Hepatocyte (in vitro differentiated cells): ENCODE results near the gene LEMD2. TPM values are rescaled to one million over a fixed set of nuclear protein-coding genes. Genes with fewer than 3 reads are reported as not detected.

Source experiments
- DNase-seq: peaks from one replicate; pipeline ENCODE4 v3.0.0-alpha.2; 2016; ENCODE audit warnings: low spot score
- H2AFZ ChIP-seq: fragments of 200-600 bp; sonication (generic); 2 replicates; pipeline ENCODE4 v1.6.0; 2016; ENCODE audit warnings: antibody characterized with exemption, mild to moderate bottlenecking
- H3K27ac ChIP-seq: fragments of 200-600 bp; sonication (generic); 2 replicates; pipeline ENCODE4 v1.5.1; 2016; ENCODE audit warnings: mild to moderate bottlenecking
- H3K27me3 ChIP-seq: fragments of 200-600 bp; sonication (generic); 2 replicates; pipeline ENCODE4 v1.6.1; 2016
- H3K36me3 ChIP-seq: fragments of 200-600 bp; sonication (generic); replicated peaks from 2 replicates; pipeline ENCODE4 v1.5.1; 2016; ENCODE audit warnings: low read depth; ENCODE audit not compliant: insufficient read depth
- H3K4me1 ChIP-seq: fragments of 200-600 bp; sonication (generic); 2 replicates; pipeline ENCODE4 v1.5.1; 2016; ENCODE audit warnings: mild to moderate bottlenecking, moderate library complexity; ENCODE audit not compliant: insufficient read depth
- H3K4me2 ChIP-seq: fragments of 200-600 bp; sonication (generic); 2 replicates; pipeline ENCODE4 v1.6.0; 2016
- H3K4me3 ChIP-seq: fragments of 200-600 bp; sonication (generic); 2 replicates; pipeline ENCODE4 v1.5.1; 2016; ENCODE audit warnings: mild to moderate bottlenecking
- H3K79me2 ChIP-seq: fragments of 200-600 bp; sonication (generic); 2 replicates; pipeline ENCODE4 v1.6.0; 2017; ENCODE audit warnings: mild to moderate bottlenecking
- H3K9me2 ChIP-seq: fragments of 200-600 bp; sonication (generic); replicated peaks from 2 replicates; pipeline ENCODE4 v1.6.0; 2017; ENCODE audit warnings: mild to moderate bottlenecking; ENCODE audit not compliant: insufficient read depth
- H3K9me3 ChIP-seq: fragments of 200-600 bp; sonication (generic); 2 replicates; pipeline ENCODE4 v1.5.1; 2016; ENCODE audit warnings: low read depth, mild to moderate bottlenecking
- H4K20me1 ChIP-seq: fragments of 200-600 bp; sonication (generic); 2 replicates; pipeline ENCODE4 v1.6.0; 2016; ENCODE audit warnings: mild to moderate bottlenecking; ENCODE audit not compliant: insufficient read depth, poor library complexity, severe bottlenecking
- CTCF ChIP-seq: fragments of 200-600 bp; sonication (generic); IDR thresholded peaks from 2 replicates; pipeline ENCODE4 v1.5.1; 2016; ENCODE audit warnings: antibody characterized with exemption, mild to moderate bottlenecking; ENCODE audit not compliant: poor library complexity
- EZH2 ChIP-seq: fragments of 200-600 bp; sonication (generic); IDR thresholded peaks from 2 replicates; pipeline ENCODE4 v1.6.1; 2016; ENCODE audit warnings: antibody characterized with exemption, mild to moderate bottlenecking, borderline replicate concordance
- EZH2phosphoT487 ChIP-seq: fragments of 200-600 bp; sonication (generic); IDR thresholded peaks from one replicate; pipeline ENCODE4 v1.6.1; 2018; ENCODE audit warnings: antibody characterized with exemption, mild to moderate bottlenecking, low read depth, moderate library complexity; ENCODE audit not compliant: unreplicated experiment, severe bottlenecking
- WGBS: methylation state at CpG from one replicate; pipeline ENCODE4 v1.1.6; 2016; ENCODE audit warnings: low lambda C conversion rate; ENCODE audit errors: missing lambda C conversion rate; 5-methylcytosine and 5-hydroxymethylcytosine counted together
- polyA plus RNA-seq: library from polyadenylated mRNA; unstranded; fragments of >200 nt; fragmentation: Nextera tagmentation; extraction: Ambion mirVana; gene quantifications from 2 replicates; pipeline ENCODE4 v1.2.1, GENCODE V29; 2016
- total RNA-seq: library from RNA; depleted of rRNA; stranded (reverse); fragments of >200 nt; gene quantifications from 2 replicates; pipeline ENCODE4 v1.2.3, GENCODE V29; 2014

Gene LEMD2
- total and polyA plus RNA-seq, 2 experiments from 2014 or later = 38.1 to 66.3 TPM

- peak; percentile 82 for DNase-seq
- no peaks in the 10 kb centered on the region for H4K20me1 ChIP-seq
- peaks cover 59% of the 10 kb centered on the region for H3K4me1 ChIP-seq
- no peaks in the 10 kb centered on the region for H3K9me3 ChIP-seq
- no peak overlapping the region for H3K4me3 ChIP-seq
- 40% methylated on average over 11 of the region's 11 CpGs for WGBS
- H3K79me2 ChIP-seq = peaks cover 2% of the 10 kb centered on the region
- H3K9me2 ChIP-seq = no peaks in the 10 kb centered on the region
- H2AFZ ChIP-seq = no peak overlapping the region
- H3K4me2 ChIP-seq = peak overlapping the region; percentile 71
- no peaks in the 10 kb centered on the region for H3K36me3 ChIP-seq
- peak overlapping the region; percentile 90 for H3K27ac ChIP-seq
- H3K27me3 ChIP-seq = no peaks in the 10 kb centered on the region
- no peak for TF ChIP-seq EZH2
- TF ChIP-seq EZH2phosphoT487 = no peak
- TF ChIP-seq CTCF = peak; percentile 86
These were observed 44.7 kb downstream of the LEMD2 start for GRCh38 chr6:33744001-33744848.

GRCh38 chr6:33742837-33743236, 46.1 kb downstream of the LEMD2 start:
- Histone ChIP-seq H3K4me2 (peak overlapping the region; percentile 71), H3K9me2 (no peaks in the 10 kb centered on the region), H3K27me3 (no peaks in the 10 kb centered on the region), H3K9me3 (no peaks in the 10 kb centered on the region), H3K27ac (no peak overlapping the region), H2AFZ (no peak overlapping the region), H3K36me3 (no peaks in the 10 kb centered on the region), H4K20me1 (no peaks in the 10 kb centered on the region), H3K4me3 (no peak overlapping the region), H3K79me2 (peaks cover 2% of the 10 kb centered on the region), H3K4me1 (peaks cover 59% of the 10 kb centered on the region)
- DNase-seq = no peak
- TF ChIP-seq EZH2 = no peak
- no peak for TF ChIP-seq EZH2phosphoT487
- no peak for TF ChIP-seq CTCF
- WGBS = 81% methylated on average over 7 of the region's 7 CpGs

- H3K9me2 ChIP-seq = no peaks in the 10 kb centered on the region
- H3K36me3 ChIP-seq = no peaks in the 10 kb centered on the region
- no peaks in the 10 kb centered on the region for H4K20me1 ChIP-seq
- TF ChIP-seq EZH2phosphoT487 (no peak), CTCF (no peak), EZH2 (no peak)
- no peak overlapping the region for H3K4me2 ChIP-seq
- no peak overlapping the region for H3K27ac ChIP-seq
- peaks cover 58% of the 10 kb centered on the region for H3K4me1 ChIP-seq
- H3K27me3 ChIP-seq = no peaks in the 10 kb centered on the region
- peaks cover 2% of the 10 kb centered on the region for H3K79me2 ChIP-seq
- DNase-seq = peak; percentile 33
- no peaks in the 10 kb centered on the region for H3K9me3 ChIP-seq
- H3K4me3 ChIP-seq = no peak overlapping the region
- WGBS = 67% methylated on average over 9 of the region's 9 CpGs
- H2AFZ ChIP-seq = no peak overlapping the region
These were observed 46.8 kb downstream of the LEMD2 start for GRCh38 chr6:33742092-33742491.
